H1 (cell line): ENCODE results near the gene ICE1. TPM values are rescaled to one million over a fixed set of nuclear protein-coding genes. Genes with fewer than 3 reads are reported as not detected.

ENCODE experiments used
- CTCF ChIA-PET: fragments of 300-600 bp; sonication (Branson Sonifier 250); formaldehyde crosslinking; loops from one replicate; lab custom pipeline; 2021; ENCODE audit not compliant: partially characterized antibody; lab: Charles Lee
- POLR2A ChIA-PET: fragments of 300-600 bp; sonication (Branson Sonifier 250); formaldehyde crosslinking; loops from one replicate; lab custom pipeline; 2021; ENCODE audit warnings: inconsistent platforms; ENCODE audit not compliant: partially characterized antibody; lab: Charles Lee
- DNase-seq, 2 experiments: peaks; one replicate each; pipeline versions ENCODE4 v3.0.0 to v3.0.0-alpha.2; 2010 to 2022; ENCODE audit warnings: low spot score in 2 of 2, low read depth in 1 of 2, mixed read lengths in 1 of 2
- FAIRE-seq: peaks from 2 replicates; lab custom pipeline; 2011; peaks lifted over from hg19 to GRCh38; lab: Jason Lieb, UNC
- H2AFZ ChIP-seq: 2 replicates; pipeline ENCODE4 v1.8.1; 2012; ENCODE audit warnings: low read length, inconsistent platforms
- H2AK5ac ChIP-seq: 2 replicates; pipeline ENCODE4 v1.6.1; 2013; ENCODE audit warnings: low read depth, low read length
- H2BK120ac ChIP-seq: replicated peaks from 2 replicates; pipeline ENCODE3; 2013; ENCODE audit warnings: low read depth, low read length, inconsistent platforms
- H2BK12ac ChIP-seq: 2 replicates; pipeline ENCODE4 v1.6.1; 2013; ENCODE audit warnings: low read depth, low read length
- H2BK15ac ChIP-seq: 2 replicates; pipeline ENCODE4 v1.6.1; 2013; ENCODE audit warnings: low read length
- H2BK20ac ChIP-seq: 2 replicates; pipeline ENCODE4 v1.6.1; 2013; ENCODE audit warnings: low read length
- H2BK5ac ChIP-seq: 2 replicates; pipeline ENCODE4 v1.6.1; 2013; ENCODE audit warnings: low read depth, low read length
- H3K14ac ChIP-seq: 2 replicates; pipeline ENCODE4 v1.6.1; 2013; ENCODE audit warnings: inconsistent platforms; ENCODE audit not compliant: insufficient read length
- H3K18ac ChIP-seq: 2 replicates; pipeline ENCODE4 v1.6.1; 2013; ENCODE audit warnings: low read length; ENCODE audit errors: extremely low read depth
- H3K23ac ChIP-seq: 2 replicates; pipeline ENCODE4 v1.6.1; 2013; ENCODE audit warnings: inconsistent platforms; ENCODE audit not compliant: insufficient read length
- H3K23me2 ChIP-seq: 2 replicates; pipeline ENCODE4 v1.6.1; 2013; ENCODE audit warnings: low read depth, low read length
- H3K27ac ChIP-seq: 2 replicates; pipeline ENCODE4 v1.6.1; 2011; ENCODE audit warnings: low read depth, low read length, inconsistent platforms
- H3K27me3 ChIP-seq, 4 experiments: replicated peaks in 1 of 4; 1 replicate in 1 of 4; 2 replicates in 3 of 4; pipeline versions ENCODE4 v1.6.1 to v1.8.1; 2011 to 2013; ENCODE audit warnings: low read length in 3 of 4, mild to moderate bottlenecking in 3 of 4, inconsistent platforms in 2 of 4, mixed read lengths in 2 of 4, moderate library complexity in 1 of 4; ENCODE audit not compliant: control insufficient read depth in 3 of 4, insufficient read depth in 3 of 4; ENCODE audit errors: extremely low read depth in 1 of 4
- H3K36me3 ChIP-seq, 4 experiments: 2 replicates each; pipeline versions ENCODE4 v1.6.1 to v1.8.1; 2011 to 2013; ENCODE audit warnings: mild to moderate bottlenecking in 4 of 4, low read length in 3 of 4, moderate library complexity in 2 of 4, control low read depth in 1 of 4, inconsistent platforms in 1 of 4; ENCODE audit not compliant: insufficient read depth in 4 of 4, control insufficient read depth in 2 of 4
- H3K4ac ChIP-seq: replicated peaks from 2 replicates; pipeline ENCODE3; 2013; ENCODE audit warnings: low read length, low read depth, mixed read lengths, inconsistent platforms; ENCODE audit not compliant: insufficient read length
- H3K4me1 ChIP-seq, 4 experiments: replicated peaks in 1 of 4; 1 replicate in 1 of 4; 2 replicates in 3 of 4; pipeline versions ENCODE4 v1.6.1 to v1.8.1; 2011 to 2013; ENCODE audit warnings: low read length in 3 of 4, inconsistent platforms in 2 of 4, mixed read lengths in 1 of 4; ENCODE audit not compliant: insufficient read depth in 4 of 4, control insufficient read depth in 3 of 4
- H3K4me2 ChIP-seq, 2 experiments: 2 replicates each; pipeline versions ENCODE4 v1.6.1 to v1.8.1; 2011 to 2013; ENCODE audit warnings: low read depth in 2 of 2, low read length in 2 of 2, control low read depth in 1 of 2, inconsistent platforms in 1 of 2, mild to moderate bottlenecking in 1 of 2; ENCODE audit not compliant: insufficient read depth in 1 of 2
- H3K4me3 ChIP-seq, 4 experiments: fragments of 200-600, 300-600 bp in 1 of 4; sonication (generic), shearing (Covaris generic), sonication (Bioruptor Twin) in 1 of 4; 2 replicates each; pipeline versions ENCODE4 v1.5.1 to v1.8.1; 2011 to 2016; ENCODE audit warnings: low read length in 4 of 4, low read depth in 3 of 4, control low read depth in 2 of 4, inconsistent platforms in 2 of 4, mild to moderate bottlenecking in 2 of 4, mixed read lengths in 1 of 4, moderate library complexity in 1 of 4; ENCODE audit not compliant: insufficient read depth in 2 of 4; ENCODE audit errors: extremely low read depth in 1 of 4
- H3K56ac ChIP-seq: replicated peaks from 2 replicates; pipeline ENCODE3; 2013; ENCODE audit warnings: low read depth, mild to moderate bottlenecking, mixed read lengths, low read length, inconsistent platforms; ENCODE audit not compliant: insufficient read length
- H3K79me1 ChIP-seq: 2 replicates; pipeline ENCODE4 v1.6.1; 2013; ENCODE audit warnings: low read depth, low read length, control low read depth
- H3K79me2 ChIP-seq, 2 experiments: 2 replicates each; pipeline versions ENCODE4 v1.6.1 to v1.8.1; 2012 to 2013; ENCODE audit warnings: low read length in 2 of 2, mild to moderate bottlenecking in 2 of 2, inconsistent platforms in 1 of 2; ENCODE audit not compliant: insufficient read depth in 2 of 2, control insufficient read depth in 1 of 2
- H3K9ac ChIP-seq, 4 experiments: replicated peaks in 1 of 4; 1 replicate in 1 of 4; 2 replicates in 3 of 4; pipeline versions ENCODE4 v1.6.1 to v1.8.1; 2011 to 2013; ENCODE audit warnings: low read depth in 3 of 4, low read length in 3 of 4, control low read depth in 2 of 4, mild to moderate bottlenecking in 2 of 4, moderate library complexity in 2 of 4, inconsistent platforms in 1 of 4; ENCODE audit errors: extremely low read depth in 1 of 4
- H3K9me3 ChIP-seq, 2 experiments: 2 replicates each; pipeline versions ENCODE4 v1.6.1 to v1.8.1; 2012 to 2013; ENCODE audit warnings: mild to moderate bottlenecking in 2 of 2, moderate library complexity in 2 of 2, control low read depth in 1 of 2, inconsistent platforms in 1 of 2, low read depth in 1 of 2, low read length in 1 of 2, mixed read lengths in 1 of 2; ENCODE audit not compliant: insufficient read depth in 2 of 2
- H4K20me1 ChIP-seq, 2 experiments: replicated peaks in 1 of 2; 2 replicates each; pipeline versions ENCODE3 to v1.8.1; 2011 to 2013; ENCODE audit warnings: inconsistent platforms in 2 of 2, low read length in 2 of 2, mild to moderate bottlenecking in 1 of 2; ENCODE audit not compliant: insufficient read depth in 2 of 2, control insufficient read depth in 1 of 2
- H4K5ac ChIP-seq: 2 replicates; pipeline ENCODE4 v1.6.1; 2013; ENCODE audit warnings: low read length, low read depth, mixed read lengths, inconsistent platforms; ENCODE audit not compliant: insufficient read length
- H4K8ac ChIP-seq: 2 replicates; pipeline ENCODE4 v1.8.0; 2013; ENCODE audit warnings: mild to moderate bottlenecking, moderate library complexity, low read length, inconsistent platforms; ENCODE audit not compliant: insufficient read depth; ENCODE audit errors: extremely low read depth
- H4K91ac ChIP-seq: replicated peaks from 2 replicates; pipeline ENCODE3; 2013; ENCODE audit warnings: low read length, mixed read lengths, inconsistent platforms; ENCODE audit not compliant: insufficient read length
- BRCA1 ChIP-seq: IDR thresholded peaks from 2 replicates; pipeline ENCODE4 v1.6.1; 2012; ENCODE audit warnings: low read depth, low read length, improper control_type of control experiment
- CBX8 ChIP-seq: fragments of 300-800, 300-1000 bp; sonication (generic); IDR thresholded peaks from 2 replicates; pipeline ENCODE4 v1.7.1; 2016; ENCODE audit warnings: low read depth, low read length, borderline replicate concordance
- CEBPB ChIP-seq: IDR thresholded peaks from 2 replicates; pipeline ENCODE4 v1.6.1; 2012; ENCODE audit warnings: low read depth, low read length
- NANOG ChIP-seq: IDR thresholded peaks from 2 replicates; pipeline ENCODE4 v1.6.1; 2011; ENCODE audit warnings: low read length, low read depth, mild to moderate bottlenecking, inconsistent platforms; ENCODE audit not compliant: insufficient read depth, poor library complexity, severe bottlenecking
- SIN3A ChIP-seq, 2 experiments: IDR thresholded peaks in 1 of 2; conservative IDR thresholded peaks in 1 of 2; 2 replicates each; pipeline ENCODE4 v1.6.1; 2011 to 2012; ENCODE audit warnings: low read length in 2 of 2, improper control_type of control experiment in 1 of 2, low read depth in 1 of 2, mild to moderate bottlenecking in 1 of 2
- SP4 ChIP-seq: IDR thresholded peaks from 2 replicates; pipeline ENCODE4 v1.6.1; 2012; ENCODE audit warnings: low read length, inconsistent platforms
- TCF12 ChIP-seq: IDR thresholded peaks from 2 replicates; pipeline ENCODE4 v1.6.1; 2011; ENCODE audit warnings: low read depth, mild to moderate bottlenecking, low read length
- ZNF274 ChIP-seq: IDR thresholded peaks from 2 replicates; pipeline ENCODE4 v1.7.0; 2012; ENCODE audit warnings: low read length, borderline replicate concordance; ENCODE audit errors: extremely low read depth
- WGBS, 2 experiments: shearing (Covaris generic) in 1 of 2; methylation state at CpG; one replicate each; pipeline versions ENCODE4 v1.1.6 to v1.1.7; 2013 to 2015; ENCODE audit warnings: low lambda C conversion rate in 2 of 2, mixed read lengths in 2 of 2, inconsistent platforms in 1 of 2, low coverage in 1 of 2, missing lambda C conversion rate in 1 of 2; ENCODE audit not compliant: insufficient replicate concordance in 2 of 2, insufficient coverage in 1 of 2, insufficient read length in 1 of 2; ENCODE audit errors: extremely low coverage in 1 of 2, missing lambda C conversion rate in 1 of 2; 5-methylcytosine and 5-hydroxymethylcytosine counted together
- polyA plus RNA-seq, 7 experiments: library from polyadenylated mRNA; depleted of rRNA in 3 of 7; stranded (reverse) in 5 of 7; unstranded in 2 of 7; fragments of >200 nt in 5 of 7; fragments of 200-250 nt in 2 of 7; gene quantifications; 1 replicate in 5 of 7; 2 replicates in 1 of 7; 4 replicates in 1 of 7; pipeline versions ENCODE4 v1.2.1 to v1.2.3, GENCODE V29; 2011 to 2013; ENCODE audit warnings: missing spikeins in 2 of 7, mixed read lengths in 2 of 7
- total RNA-seq: library from RNA; stranded (reverse); fragmentation: NEBNext Ultra II Directional; extraction: Animal tissue kit (Norgen Biotek cat#: 25700); gene quantifications from 2 replicates; pipeline ENCODE4 v1.2.1, GENCODE V29; 2021
- TF ChIP-seq, protein P1 (sequence below): IDR thresholded peaks from 2 replicates; pipeline ENCODE4 v1.6.1; 2012; ENCODE audit warnings: low read length, inconsistent platforms
- TF ChIP-seq, protein P2 (sequence below): IDR thresholded peaks from 2 replicates; pipeline ENCODE4 v1.6.1; 2012; ENCODE audit warnings: inconsistent platforms

Gene ICE1
- total and polyA plus RNA-seq, 2 of the 8 experiments (the other 6 are each of a cell fraction or from before 2014, with no cell fraction given) = 11.8 to 53.9 TPM

DNA sequence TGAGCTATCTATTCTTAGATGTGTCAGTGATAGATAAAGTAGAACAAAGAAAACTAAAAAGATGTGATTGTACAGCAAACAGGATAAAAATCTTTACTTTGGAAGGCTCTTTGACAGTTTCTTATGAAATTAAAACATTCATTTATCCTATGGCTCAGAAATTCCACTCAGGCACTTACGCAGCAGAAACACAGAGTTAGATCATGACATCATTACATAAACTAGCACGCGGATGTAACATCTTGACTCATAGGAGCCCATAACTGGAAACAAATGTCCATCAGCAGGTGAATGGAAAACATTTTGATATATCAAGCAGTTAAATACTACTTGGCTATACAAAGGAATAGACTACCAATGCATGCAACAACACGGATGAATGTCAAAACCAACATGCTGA, 45.3 kb downstream of the ICE1 start:
- CTCF ChIA-PET = interaction anchor here (0.6 to 2.3 kb wide), 2 partner anchors 14 to 398 kb away, joined by 3 to 13 read pairs; no protein-coding TSS in a partner anchor
- WGBS, 2 experiments = 95% methylated on average over 4 of the region's 4 CpGs; no CpG with 5 or more reads in 1 of the 2 experiments
- FAIRE-seq = no peak
- no peak for TF ChIP-seq ZNF274
- no peak for TF ChIP-seq CEBPB
- no peak for TF ChIP-seq NANOG
- TF ChIP-seq, protein P1, sequence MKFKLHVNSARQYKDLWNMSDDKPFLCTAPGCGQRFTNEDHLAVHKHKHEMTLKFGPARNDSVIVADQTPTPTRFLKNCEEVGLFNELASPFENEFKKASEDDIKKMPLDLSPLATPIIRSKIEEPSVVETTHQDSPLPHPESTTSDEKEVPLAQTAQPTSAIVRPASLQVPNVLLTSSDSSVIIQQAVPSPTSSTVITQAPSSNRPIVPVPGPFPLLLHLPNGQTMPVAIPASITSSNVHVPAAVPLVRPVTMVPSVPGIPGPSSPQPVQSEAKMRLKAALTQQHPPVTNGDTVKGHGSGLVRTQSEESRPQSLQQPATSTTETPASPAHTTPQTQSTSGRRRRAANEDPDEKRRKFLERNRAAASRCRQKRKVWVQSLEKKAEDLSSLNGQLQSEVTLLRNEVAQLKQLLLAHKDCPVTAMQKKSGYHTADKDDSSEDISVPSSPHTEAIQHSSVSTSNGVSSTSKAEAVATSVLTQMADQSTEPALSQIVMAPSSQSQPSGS = no peak
- no peak for TF ChIP-seq SIN3A (conservative IDR thresholded peaks at IDR 0.05 in 1 of 2, IDR thresholded peaks at IDR 0.05 in 1 of 2; ENCODE audit: low read depth in 1 of 2, low read length in 2 of 2)
- no peak for TF ChIP-seq TCF12
- TF ChIP-seq CBX8 = no peak
- TF ChIP-seq, protein P2, sequence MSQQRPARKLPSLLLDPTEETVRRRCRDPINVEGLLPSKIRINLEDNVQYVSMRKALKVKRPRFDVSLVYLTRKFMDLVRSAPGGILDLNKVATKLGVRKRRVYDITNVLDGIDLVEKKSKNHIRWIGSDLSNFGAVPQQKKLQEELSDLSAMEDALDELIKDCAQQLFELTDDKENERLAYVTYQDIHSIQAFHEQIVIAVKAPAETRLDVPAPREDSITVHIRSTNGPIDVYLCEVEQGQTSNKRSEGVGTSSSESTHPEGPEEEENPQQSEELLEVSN = no peak
- no peak for TF ChIP-seq SP4
- TF ChIP-seq BRCA1 = no peak
- TF ChIP-seq, all 59 proteins: peak for 0
- H3K9ac ChIP-seq = no peak overlapping the region
- no peak overlapping the region for H2BK20ac ChIP-seq
- H3K23me2 ChIP-seq = no peaks in the 10 kb centered on the region
- peaks cover 2 to 53% (median 20%) of the 10 kb centered on the region in 4 experiments; a peak in 6 of 8 replicates for H3K36me3 ChIP-seq
- H2AFZ ChIP-seq = no peak overlapping the region
- no peak overlapping the region for H3K27ac ChIP-seq
- no peak overlapping the region for H3K4me3 ChIP-seq
- POLR2A ChIA-PET = interaction anchor here (0.7 kb wide), 1 partner anchor 10 kb away, joined by 4 read pairs; no protein-coding TSS in a partner anchor
- H2BK12ac ChIP-seq = no peak overlapping the region
- H3K23ac ChIP-seq = no peak overlapping the region
- H3K4me2 ChIP-seq = no peak overlapping the region
- no peak overlapping the region for H3K56ac ChIP-seq
- no peak for DNase-seq
- H2BK5ac ChIP-seq = no peak overlapping the region
- H4K91ac ChIP-seq = no peak overlapping the region
- H2AK5ac ChIP-seq = no peak overlapping the region
- H3K4me1 ChIP-seq = no peaks in the 10 kb centered on the region
- H3K4ac ChIP-seq = no peak overlapping the region
- H3K18ac ChIP-seq = no peak overlapping the region
- H3K9me3 ChIP-seq = no peaks in the 10 kb centered on the region
- H2BK120ac ChIP-seq = no peak overlapping the region
- H2BK15ac ChIP-seq = no peak overlapping the region
- H3K79me1 ChIP-seq = no peaks in the 10 kb centered on the region
- H4K20me1 ChIP-seq = peaks cover 0 to 4% of the 10 kb centered on the region in 2 experiments
- H4K8ac ChIP-seq = no peak overlapping the region
- no peak overlapping the region for H4K5ac ChIP-seq
- no peak overlapping the region for H3K14ac ChIP-seq
- H3K27me3 ChIP-seq = no peaks in the 10 kb centered on the region
- no peaks in the 10 kb centered on the region for H3K79me2 ChIP-seq
